HG03064 (cell line): ENCODE results near the gene TPPP3.
"Not testable (repeated sequence)": the region's sequence is repeated elsewhere in the genome, so short reads cannot be mapped to it uniquely, and the experiment has no call there.

ENCODE experiments used
- ATAC-seq: cut with Tn5 transposase; IDR thresholded peaks from one replicate; pipeline ENCODE4 v1.9.1; 2021; ENCODE audit warnings: low read depth; ENCODE audit not compliant: unreplicated experiment

The TPPP3 gene

DNA sequence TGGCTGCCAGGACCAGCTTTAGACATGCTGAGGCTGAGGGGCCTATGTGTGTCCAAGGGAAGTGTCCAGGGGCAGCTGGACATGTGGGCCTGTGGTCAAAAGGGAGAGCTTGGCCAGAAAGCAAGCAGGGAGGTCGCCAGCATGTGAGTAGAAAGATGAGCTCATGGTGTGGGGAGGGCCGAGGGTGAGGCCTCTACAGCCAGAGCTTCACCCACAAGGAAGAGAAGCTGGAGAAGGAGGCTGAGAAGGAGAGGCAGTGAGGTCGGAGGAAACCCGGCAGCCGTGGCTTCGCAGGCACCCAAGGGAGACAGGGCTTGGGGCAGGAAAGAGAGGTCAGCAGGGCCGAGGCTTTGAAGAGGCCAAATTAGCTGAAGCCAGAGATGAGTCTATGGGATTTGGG lies 33.7 kb upstream of the TPPP3 start:
- ATAC-seq = no peak

- no peak for ATAC-seq
Observed at GRCh38 chr16:67426022-67426421, 32.7 kb upstream of the TPPP3 start.

- ATAC-seq = no peak
Observed at GRCh38 chr16:67425580-67425979, 32.3 kb upstream of the TPPP3 start.

DNA sequence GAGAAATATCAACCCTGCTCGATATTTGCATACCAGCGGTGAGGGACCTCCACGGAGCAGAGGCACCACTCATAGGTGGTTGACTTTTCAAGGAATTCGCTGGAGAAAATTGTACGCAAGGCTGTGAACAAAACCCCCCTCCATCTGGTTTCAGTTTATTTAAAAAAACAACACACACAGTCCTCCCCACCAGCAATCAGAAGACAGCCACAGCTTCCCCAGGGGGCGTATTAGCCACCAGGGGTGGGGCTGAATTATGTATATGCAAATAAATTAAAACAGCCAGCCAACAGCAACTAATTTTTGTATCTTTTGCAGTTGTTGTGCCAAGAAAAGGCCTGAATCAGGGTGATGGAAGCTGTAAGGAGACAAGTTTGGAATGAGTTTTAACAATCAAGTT lies 31.8 kb upstream of the TPPP3 start:
- no peak for ATAC-seq

GRCh38 chr16:67424261-67424615 lies 30.9 kb upstream of the TPPP3 start:
- ATAC-seq = no peak

- ATAC-seq = no peak
Observed at GRCh38 chr16:67423611-67424260, 30.4 kb upstream of the TPPP3 start.

GRCh38 chr16:67423015-67423414 lies 29.7 kb upstream of the TPPP3 start:
- ATAC-seq = no peak

GRCh38 chr16:67421030-67421429 lies 27.7 kb upstream of the TPPP3 start:
- no peak for ATAC-seq

DNA sequence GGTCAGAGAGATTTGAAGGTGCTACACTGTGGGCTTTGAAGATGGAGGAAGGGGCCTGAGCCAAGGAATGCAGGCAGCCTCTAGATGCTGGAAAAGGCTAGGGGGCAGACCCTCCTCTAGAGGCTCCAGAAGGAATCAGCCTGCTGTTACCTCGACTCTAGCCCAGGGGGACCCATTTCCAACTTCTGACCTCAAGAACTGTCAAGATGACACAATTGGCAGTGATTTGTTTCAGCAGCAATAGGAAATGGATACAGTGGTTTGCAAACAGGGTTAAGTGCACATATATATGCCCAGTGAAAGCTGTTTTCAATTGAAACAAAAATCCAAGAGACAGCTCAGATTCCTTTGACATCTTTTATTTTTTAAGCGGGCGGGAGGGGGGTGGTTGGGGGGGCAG lies 26.6 kb upstream of the TPPP3 start:
- no peak for ATAC-seq

DNA sequence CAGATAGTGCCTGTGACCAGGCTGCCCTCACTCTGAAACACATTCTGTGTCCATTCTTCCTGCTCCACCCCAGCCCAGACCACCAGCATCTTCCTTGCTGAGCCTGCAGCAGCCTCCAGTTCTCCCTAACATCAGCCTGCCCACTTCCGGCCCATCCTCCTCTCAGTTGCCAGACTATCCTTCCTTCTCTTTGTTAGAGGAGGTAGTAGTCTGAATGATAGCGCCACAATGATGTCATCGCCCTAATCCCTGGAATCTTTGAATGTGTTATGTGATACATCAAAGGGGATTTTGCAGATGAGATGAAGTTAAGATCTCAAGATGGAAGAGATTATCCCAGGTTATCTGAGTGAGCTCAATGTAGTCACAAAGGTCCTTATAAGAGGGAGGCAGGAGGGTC lies 26.2 kb upstream of the TPPP3 start:
- no peak for ATAC-seq

DNA sequence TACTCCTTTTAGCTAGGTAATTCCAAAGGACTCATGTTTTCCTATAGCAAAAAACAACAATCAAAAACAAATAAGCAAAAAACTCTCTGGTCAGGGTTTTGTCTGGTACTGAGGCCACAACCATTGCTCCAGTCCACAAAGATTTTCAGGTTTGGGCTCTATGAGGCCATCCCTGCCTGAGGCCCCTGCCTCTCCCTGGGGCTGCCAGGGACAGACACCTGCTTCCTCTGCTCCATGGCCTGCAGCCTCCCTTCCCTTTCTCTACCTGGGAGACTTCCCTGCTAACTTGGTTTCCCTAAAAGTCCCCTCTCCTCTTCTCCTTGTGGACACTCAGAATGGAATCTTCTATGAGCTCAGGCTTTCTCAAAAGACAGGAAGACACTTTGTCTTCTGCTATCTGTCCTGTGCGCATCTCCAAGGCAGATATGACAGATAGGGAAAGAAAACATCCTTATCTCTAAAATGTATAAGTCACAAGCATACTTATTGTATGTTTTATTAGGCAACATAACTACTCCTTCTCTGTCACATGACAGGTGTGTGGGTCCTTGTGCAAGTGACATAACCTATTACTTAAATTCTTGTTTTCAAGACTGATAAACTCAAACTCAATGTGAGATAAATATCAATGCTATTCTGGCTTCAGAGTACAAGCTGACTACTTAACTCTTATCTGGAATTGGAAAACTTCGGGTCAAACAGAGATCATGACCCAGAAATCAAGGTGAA lies 24.2 kb upstream of the TPPP3 start:
- ATAC-seq = no peak

- no peak for ATAC-seq
Observed at GRCh38 chr16:67415872-67416793, 22.8 kb upstream of the TPPP3 start, which contains the start of gene ZDHHC1. ZDHHC1 (minus strand) TSS chr16:67416477; CDS start chr16:67407775, 8,702 bp downstream.

GRCh38 chr16:67415421-67415820 lies 22.1 kb upstream of the TPPP3 start:
- not testable (repeated sequence) for ATAC-seq

- no peak for ATAC-seq
Observed at GRCh38 chr16:67413978-67414911, 20.9 kb upstream of the TPPP3 start.

DNA sequence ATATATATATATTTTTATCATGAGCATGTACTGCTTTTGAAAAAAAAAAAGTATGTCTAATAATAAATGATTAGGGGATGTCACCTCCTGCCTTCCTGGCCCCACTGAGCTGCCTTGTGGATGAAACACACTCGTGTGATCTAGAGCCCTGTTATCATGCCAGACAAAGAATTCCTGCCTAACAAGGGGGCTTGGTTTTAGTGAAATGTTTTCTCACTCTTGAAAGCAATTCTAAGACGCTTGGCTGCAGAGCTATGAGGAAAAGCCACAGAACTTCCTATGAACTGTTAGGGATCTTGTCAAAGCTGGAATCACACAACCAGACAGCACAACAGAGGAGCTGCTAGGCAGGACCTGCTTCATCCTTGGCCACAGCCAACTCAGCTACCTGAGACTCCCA lies 19.0 kb upstream of the TPPP3 start:
- ATAC-seq = no peak

DNA sequence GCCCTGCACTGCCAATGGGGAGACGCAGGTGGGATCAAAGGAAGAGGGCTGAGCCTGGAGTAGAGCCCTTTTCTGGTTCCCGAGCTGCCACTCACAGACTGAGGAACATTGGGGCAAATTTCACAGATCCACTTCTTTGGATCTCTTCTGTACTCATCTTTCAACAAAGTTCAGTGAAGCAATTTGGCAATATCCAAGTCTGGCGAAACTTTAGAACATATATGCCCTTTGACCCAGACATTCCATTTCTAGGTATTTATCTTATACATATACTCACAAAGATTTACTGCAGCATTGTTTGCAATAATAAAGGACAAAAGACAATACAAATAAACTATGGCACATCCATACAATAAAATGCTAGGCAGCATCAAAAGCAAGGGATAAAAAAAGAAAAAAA lies 18.0 kb upstream of the TPPP3 start:
- ATAC-seq = no peak

- no peak for ATAC-seq
Observed at GRCh38 chr16:67409631-67410030, 16.3 kb upstream of the TPPP3 start.

- ATAC-seq = no peak
Observed at GRCh38 chr16:67407788-67408452, 14.6 kb upstream of the TPPP3 start.

DNA sequence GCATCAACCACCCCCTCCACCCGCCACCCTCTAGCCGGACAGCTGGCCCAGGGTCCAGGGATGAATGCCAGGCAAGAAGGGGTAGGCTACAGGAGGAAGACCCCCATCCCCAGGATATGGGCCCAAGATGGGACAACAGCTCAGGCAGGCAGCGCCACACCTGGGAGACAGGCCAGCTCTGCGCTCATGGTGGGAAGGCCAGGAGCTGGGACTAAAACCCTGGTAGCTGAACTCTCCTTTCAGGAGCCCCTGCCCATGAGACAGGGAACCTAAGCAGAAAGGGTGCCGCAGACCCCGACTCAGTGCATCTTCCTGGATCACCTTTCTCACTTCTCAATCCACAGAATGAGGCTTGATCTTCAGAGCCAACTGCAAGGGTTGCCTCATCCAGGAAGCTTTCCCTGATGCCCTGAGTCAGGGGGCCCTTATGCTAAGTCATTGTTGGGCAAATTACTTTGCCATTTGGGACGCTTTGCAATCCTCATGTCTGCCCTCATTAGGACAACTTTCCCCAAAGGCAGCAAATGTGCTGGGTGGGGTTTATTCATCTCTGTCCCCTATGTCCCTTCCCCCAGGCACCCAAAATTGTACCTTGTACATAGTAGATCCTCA lies 14.0 kb upstream of the TPPP3 start:
- ATAC-seq = no peak
